ENCODE results near the gene LRFN4. TPM values are rescaled to one million over a fixed set of nuclear protein-coding genes. Genes with fewer than 3 reads are reported as not detected.

Gene LRFN4
- total RNA-seq, 1 experiment from 2014 or later = 66.7 TPM

- TF ChIP-seq, protein P1, sequence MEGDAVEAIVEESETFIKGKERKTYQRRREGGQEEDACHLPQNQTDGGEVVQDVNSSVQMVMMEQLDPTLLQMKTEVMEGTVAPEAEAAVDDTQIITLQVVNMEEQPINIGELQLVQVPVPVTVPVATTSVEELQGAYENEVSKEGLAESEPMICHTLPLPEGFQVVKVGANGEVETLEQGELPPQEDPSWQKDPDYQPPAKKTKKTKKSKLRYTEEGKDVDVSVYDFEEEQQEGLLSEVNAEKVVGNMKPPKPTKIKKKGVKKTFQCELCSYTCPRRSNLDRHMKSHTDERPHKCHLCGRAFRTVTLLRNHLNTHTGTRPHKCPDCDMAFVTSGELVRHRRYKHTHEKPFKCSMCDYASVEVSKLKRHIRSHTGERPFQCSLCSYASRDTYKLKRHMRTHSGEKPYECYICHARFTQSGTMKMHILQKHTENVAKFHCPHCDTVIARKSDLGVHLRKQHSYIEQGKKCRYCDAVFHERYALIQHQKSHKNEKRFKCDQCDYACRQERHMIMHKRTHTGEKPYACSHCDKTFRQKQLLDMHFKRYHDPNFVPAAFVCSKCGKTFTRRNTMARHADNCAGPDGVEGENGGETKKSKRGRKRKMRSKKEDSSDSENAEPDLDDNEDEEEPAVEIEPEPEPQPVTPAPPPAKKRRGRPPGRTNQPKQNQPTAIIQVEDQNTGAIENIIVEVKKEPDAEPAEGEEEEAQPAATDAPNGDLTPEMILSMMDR (conservative IDR thresholded peaks at IDR 0.05) = peak; percentile 74
- H3K27me3 Mint-ChIP-seq (ENCODE audit: low read depth) = peaks cover 3% of the 10 kb centered on the region
- Histone ChIP-seq H4K20me1 (ENCODE audit: control insufficient read depth, insufficient read depth, insufficient read length) (no peaks in the 10 kb centered on the region), H3K9ac (ENCODE audit: extremely low read depth, insufficient read length, low read length) (no peak overlapping the region), H3K23ac (ENCODE audit: insufficient read length, low read depth, low read length) (no peak overlapping the region), H3K79me1 (ENCODE audit: insufficient read depth, low read depth, low read length, poor library complexity, severe bottlenecking) (no peaks in the 10 kb centered on the region), H3K27ac (ENCODE audit: insufficient read length, low read depth, low read length) (no peak overlapping the region), H4K8ac (replicated peaks; ENCODE audit: insufficient read length, low read depth, low read length) (no peak overlapping the region), H2BK15ac (ENCODE audit: low read depth, low read length) (no peak overlapping the region), H3K27me3 (ENCODE audit: insufficient read depth, low read length) (no peaks in the 10 kb centered on the region), H2BK5ac (ENCODE audit: insufficient read length, low read length) (no peak overlapping the region), H3K23me2 (ENCODE audit: insufficient read length, low read depth, low read length, poor library complexity, severe bottlenecking) (peaks cover 7% of the 10 kb centered on the region), H3K56ac (ENCODE audit: insufficient read length, low read depth, low read length) (no peak overlapping the region), H2AFZ (ENCODE audit: low read length) (no peak overlapping the region), H2BK120ac (ENCODE audit: low read depth, low read length, poor library complexity, severe bottlenecking) (no peak overlapping the region), H4K91ac (ENCODE audit: insufficient read length, low read depth, low read length) (no peak overlapping the region), H3T11ph (ENCODE audit: low read length) (no peak overlapping the region), H3K4ac (ENCODE audit: low read depth, low read length) (no peak overlapping the region), H3K4me1 (ENCODE audit: insufficient read depth, low read length) (no peaks in the 10 kb centered on the region), H2AK5ac (ENCODE audit: insufficient read length, low read length) (no peak overlapping the region), H3K14ac (ENCODE audit: insufficient read depth, low read length) (no peak overlapping the region), H4K5ac (ENCODE audit: insufficient read length, low read depth, low read length) (no peak overlapping the region), H3K18ac (ENCODE audit: insufficient read length, low read depth, low read length) (no peak overlapping the region), H3K9me3 (ENCODE audit: control insufficient read depth, low read depth, low read length) (no peaks in the 10 kb centered on the region), H2BK12ac (ENCODE audit: insufficient read length, low read depth, low read length) (no peak overlapping the region), H3K79me2 (ENCODE audit: insufficient read depth, low read length) (no peaks in the 10 kb centered on the region), H3K4me2 (ENCODE audit: insufficient read depth, insufficient read length, low read length) (no peak overlapping the region), H2BK20ac (ENCODE audit: low read depth, low read length, poor library complexity, severe bottlenecking) (no peak overlapping the region)
- peak; percentile 80 for DNase-seq
- no peak overlapping the region for H3K4me3 Mint-ChIP-seq
- peaks cover 0 to 24% (median 21%) of the 10 kb centered on the region in 3 experiments; a peak in 4 of 7 replicates for H3K36me3 Mint-ChIP-seq (ENCODE audit: insufficient read depth in 1 of 3, low read depth in 3 of 3)
- H3K9me3 Mint-ChIP-seq = no peaks in the 10 kb centered on the region
- H3K4me1 Mint-ChIP-seq = peaks cover 14 to 16% of the 10 kb centered on the region in 2 experiments
- peak overlapping the region in 2 of 3 experiments; percentile 68 to 71; a peak in 2 of 7 replicates for H3K27ac Mint-ChIP-seq
- no CpG with 5 or more reads among the region's 26 CpGs for WGBS (ENCODE audit: extremely low coverage, insufficient read length, low lambda C conversion rate)
Measured at GRCh38 chr11:66851698-66852465, 5.0 kb upstream of the LRFN4 start.

Measured in H9 (cell line).